ENCODE measurements around the gene RABEPK.

DNA sequence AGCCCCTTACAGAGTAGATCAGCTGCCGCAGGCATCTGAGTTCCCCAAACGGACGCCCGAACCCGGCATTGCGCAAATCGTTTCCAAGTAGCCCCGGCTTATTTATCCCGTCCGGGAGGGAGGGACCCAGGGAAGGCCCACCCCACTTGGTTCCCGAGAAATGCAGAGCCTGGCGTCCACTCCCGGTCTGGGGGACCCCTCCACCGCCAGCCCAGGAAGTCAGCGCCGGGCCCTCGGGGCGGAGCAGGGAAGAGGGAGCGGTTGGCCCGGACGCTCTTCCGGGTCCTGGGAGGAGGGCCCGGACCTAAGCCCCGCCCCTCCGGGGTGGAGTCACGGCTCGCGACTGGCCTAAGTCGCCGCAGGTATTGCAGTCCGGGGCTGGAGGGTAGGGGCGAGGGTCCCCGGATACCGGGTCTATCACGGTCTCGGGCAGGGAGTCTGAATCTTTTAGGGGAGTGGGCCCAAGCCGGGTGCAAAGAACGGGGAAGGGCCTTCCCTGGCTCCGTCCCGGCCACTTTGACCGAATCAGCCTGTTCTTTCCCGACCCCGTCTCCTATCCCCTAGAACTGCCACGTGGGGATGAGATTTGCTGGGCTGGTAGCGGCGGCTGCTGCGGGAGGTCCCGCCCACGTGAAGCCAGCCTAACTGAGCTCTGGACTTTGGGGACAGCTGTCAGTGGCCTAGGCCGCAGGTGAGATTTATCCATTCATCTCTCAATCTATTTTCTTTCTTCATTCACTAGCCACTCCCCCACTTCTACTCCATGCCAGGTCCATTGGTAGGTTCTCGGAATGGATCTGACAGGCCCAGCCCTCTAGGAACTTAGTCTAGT lies at the start of gene RABEPK:
- TF ChIP-seq CTCF (IDR thresholded peaks at IDR 0.05) (no peak), POLR2AphosphoS5 (IDR thresholded peaks at IDR 0.05) (peak; percentile 94 to 96 (median 96))

Data from transverse colon (tissue), 4 donors.